ENCODE data around the gene SULT4A1. TPM values are rescaled to one million over a fixed set of nuclear protein-coding genes. Genes with fewer than 3 reads are reported as not detected.

The SULT4A1 gene
- total and polyA plus RNA-seq, 2 of the 8 experiments (the other 6 are each of a cell fraction or from before 2014, with no cell fraction given) = 9.1 to 11.8 TPM

DNA sequence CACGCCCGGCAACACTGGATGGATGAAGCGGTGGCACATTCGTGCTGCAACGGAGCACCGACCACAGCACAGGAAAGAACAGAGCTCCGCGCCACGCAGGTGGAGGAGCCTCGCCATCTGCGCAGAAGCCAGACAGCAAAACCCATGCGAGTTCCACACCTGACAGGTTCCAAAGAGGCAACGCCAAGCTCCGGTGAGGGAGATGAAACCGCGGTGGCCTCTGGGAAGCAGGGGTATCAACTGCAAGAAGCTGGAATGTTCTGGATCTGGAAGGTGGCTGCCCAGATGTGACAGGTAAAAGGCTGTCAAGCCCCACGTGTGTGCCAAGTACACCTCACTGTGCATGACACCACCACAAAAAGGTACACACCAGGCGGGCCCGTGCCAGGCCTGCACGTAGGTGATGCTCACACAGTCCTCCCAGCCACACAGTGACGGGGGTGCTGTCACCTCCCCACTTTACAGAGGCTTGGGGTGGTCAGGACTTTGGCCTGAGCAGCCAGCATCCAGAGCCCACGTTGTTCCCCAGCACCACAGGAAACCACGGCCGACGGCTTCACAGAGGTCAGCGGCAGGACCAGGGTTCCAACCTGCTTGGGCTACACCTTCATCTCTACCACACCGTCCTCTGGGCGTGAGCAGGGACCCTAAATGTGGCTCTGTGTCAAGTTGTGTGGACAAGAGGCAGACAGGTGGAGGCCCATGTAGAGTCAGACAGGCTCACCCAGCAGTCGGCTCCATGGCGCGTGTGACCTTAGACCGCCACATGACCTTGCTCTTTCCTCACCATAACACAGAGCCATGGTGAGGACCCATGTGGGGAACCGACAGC, 30.5 kb downstream of the SULT4A1 start:
- POLR2A ChIA-PET (ENCODE audit: partially characterized antibody) = interaction anchor here (1.2 to 1.3 kb wide), 3 partner anchors 13 to 20 kb away, joined by 3 read pairs; no protein-coding TSS in a partner anchor
- peaks cover 4 to 10% of the 10 kb centered on the region in 2 experiments for H4K20me1 ChIP-seq (replicated peaks in 1 of 2; ENCODE audit: control insufficient read depth in 1 of 2, insufficient read depth in 2 of 2, low read length in 2 of 2)
- peaks cover 0 to 3% (median 0%) of the 10 kb centered on the region in 4 experiments; a peak in 4 of 7 replicates for H3K4me1 ChIP-seq (replicated peaks in 1 of 4; ENCODE audit: control insufficient read depth in 3 of 4, insufficient read depth in 4 of 4, low read length in 3 of 4)
- H3K36me3 ChIP-seq (ENCODE audit: control insufficient read depth in 2 of 4, insufficient read depth in 4 of 4, low read length in 3 of 4) = no peaks in the 10 kb centered on the region; a peak in 3 of 8 replicates
- H3K23ac ChIP-seq (ENCODE audit: insufficient read length) = no peak overlapping the region
- no peak overlapping the region for H4K5ac ChIP-seq (ENCODE audit: insufficient read length, low read depth, low read length)
- no peak overlapping the region for H3K9ac ChIP-seq (replicated peaks in 1 of 4; ENCODE audit: extremely low read depth in 1 of 4, low read depth in 3 of 4, low read length in 3 of 4)
- CTCF ChIA-PET (ENCODE audit: partially characterized antibody) = interaction anchor here (1.3 kb wide), 1 partner anchor 53 kb away, joined by 3 read pairs; no protein-coding TSS in a partner anchor
- H2AK5ac ChIP-seq (ENCODE audit: low read depth, low read length) = no peak overlapping the region
- H3K9me3 ChIP-seq (ENCODE audit: insufficient read depth in 2 of 2, low read depth in 1 of 2, low read length in 1 of 2) = no peaks in the 10 kb centered on the region
- peaks cover 8% of the 10 kb centered on the region; the same call in 1 of the 2 replicates for H3K79me1 ChIP-seq (ENCODE audit: low read depth, low read length)
- no peak overlapping the region for H4K91ac ChIP-seq (replicated peaks; ENCODE audit: insufficient read length, low read length)
- 92% methylated on average over 30 of the region's 33 CpGs; no CpG with 5 or more reads in 1 of the 2 experiments for WGBS, 2 experiments (ENCODE audit: extremely low coverage in 1 of 2, insufficient coverage in 1 of 2, insufficient read length in 1 of 2, insufficient replicate concordance in 2 of 2, low coverage in 1 of 2, low lambda C conversion rate in 2 of 2, missing lambda C conversion rate in 1 of 2)
- no peaks in the 10 kb centered on the region for H3K27me3 ChIP-seq (replicated peaks in 1 of 4; ENCODE audit: control insufficient read depth in 3 of 4, extremely low read depth in 1 of 4, insufficient read depth in 3 of 4, low read length in 3 of 4)
- no peak overlapping the region for H2BK20ac ChIP-seq (ENCODE audit: low read length)
- no peak overlapping the region for H3K14ac ChIP-seq (ENCODE audit: insufficient read length)
- H2BK5ac ChIP-seq (ENCODE audit: low read depth, low read length) = no peak overlapping the region
- H3K4me3 ChIP-seq (ENCODE audit: extremely low read depth in 1 of 4, insufficient read depth in 2 of 4, low read depth in 3 of 4, low read length in 4 of 4) = no peak overlapping the region
- no peak overlapping the region for H2BK120ac ChIP-seq (replicated peaks; ENCODE audit: low read depth, low read length)
- H4K8ac ChIP-seq (ENCODE audit: extremely low read depth, insufficient read depth, low read length) = no peak overlapping the region
- FAIRE-seq (no peak), DNase-seq (ENCODE audit: low read depth in 1 of 2, low spot score in 2 of 2) (no peak)
- H2BK15ac ChIP-seq (ENCODE audit: low read length) = no peak overlapping the region
- no peak overlapping the region for H3K56ac ChIP-seq (replicated peaks; ENCODE audit: insufficient read length, low read depth, low read length)
- H3K4ac ChIP-seq (replicated peaks; ENCODE audit: insufficient read length, low read depth, low read length) = no peak overlapping the region
- no peak overlapping the region for H3K27ac ChIP-seq (ENCODE audit: low read depth, low read length)
- no peak overlapping the region for H2BK12ac ChIP-seq (ENCODE audit: low read depth, low read length)
- H2AFZ ChIP-seq (ENCODE audit: low read length) = no peak overlapping the region
- H3K18ac ChIP-seq (ENCODE audit: extremely low read depth, low read length) = no peak overlapping the region
- no peaks in the 10 kb centered on the region for H3K23me2 ChIP-seq (ENCODE audit: low read depth, low read length)
- H3K79me2 ChIP-seq (ENCODE audit: control insufficient read depth in 1 of 2, insufficient read depth in 2 of 2, low read length in 2 of 2) = no peaks in the 10 kb centered on the region
- no peak overlapping the region for H3K4me2 ChIP-seq (ENCODE audit: insufficient read depth in 1 of 2, low read depth in 2 of 2, low read length in 2 of 2)
- no peak for TF ChIP-seq EGR1 (IDR thresholded peaks at IDR 0.05; ENCODE audit: borderline replicate concordance, low read depth, low read length)
